Thyroid gland (tissue), 4 donors: ENCODE measurements around the gene PARD3. TPM values are rescaled to one million over a fixed set of nuclear protein-coding genes. Genes with fewer than 3 reads are reported as not detected.

Experiments
- DNase-seq, 2 donors: peaks; one replicate each; pipeline ENCODE4 v3.0.0-alpha.2; 2019
- H3K27ac ChIP-seq, 3 donors: fragments of 200-600 bp; sonication (generic); 1 replicate in 2 of 3; 2 replicates in 1 of 3; pipeline ENCODE4 v1.5.1; 2016 to 2019; ENCODE audit warnings: mild to moderate bottlenecking in 1 of 3, moderate library complexity in 1 of 3
- H3K27me3 ChIP-seq: fragments of 200-600 bp; sonication (generic); one replicate; pipeline ENCODE4 v1.5.1; 2019
- H3K36me3 ChIP-seq, 2 donors: fragments of 200-600 bp; sonication (generic); one replicate each; pipeline ENCODE4 v1.5.1; 2016 to 2019
- H3K4me1 ChIP-seq, 2 donors: fragments of 200-600 bp; sonication (generic); one replicate each; pipeline ENCODE4 v1.5.1; 2017 to 2019
- H3K4me3 ChIP-seq, 3 donors: fragments of 200-600 bp; sonication (generic); replicated peaks in 1 of 3; 1 replicate in 2 of 3; 2 replicates in 1 of 3; pipeline ENCODE4 v1.5.1; 2016; ENCODE audit warnings: mild to moderate bottlenecking in 1 of 3
- H3K9me3 ChIP-seq: fragments of 200-600 bp; sonication (generic); one replicate; pipeline ENCODE4 v1.5.1; 2017
- CTCF ChIP-seq, 6 experiments: fragments of 200-600 bp in 3 of 6; fragments of 450-650 bp in 3 of 6; sonication (generic) in 3 of 6; IDR thresholded peaks; one replicate each; pipeline ENCODE4 v1.5.1; 2016 to 2019; ENCODE audit warnings: antibody characterized with exemption in 6 of 6, mild to moderate bottlenecking in 2 of 6, inconsistent platforms in 1 of 6, moderate library complexity in 1 of 6
- POLR2A ChIP-seq, 2 donors: fragments of 450-650 bp; IDR thresholded peaks; one replicate each; pipeline ENCODE4 v1.6.1; 2017; ENCODE audit warnings: antibody characterized with exemption in 2 of 2, mild to moderate bottlenecking in 2 of 2, moderate library complexity in 1 of 2
- WGBS, 2 donors: methylation state at CpG; one replicate each; pipeline ENCODE4 v1.1.5; 2017; 5-methylcytosine and 5-hydroxymethylcytosine counted together
- intact Hi-C: fragments of 100-400 bp; cut with DNase I; formaldehyde crosslinking; loops from one replicate; pipeline ENCODE4 v1.15.1; 2023
- total RNA-seq, 4 donors: library from RNA; depleted of rRNA; stranded (reverse); fragments of >200 nt; gene quantifications; one replicate each; pipeline ENCODE4 v1.2.3, GENCODE V29; 2016

Gene PARD3
- total RNA-seq, 4 donors from 2014 or later = 48.6 to 88.4 (median 57.7) TPM

GRCh38 chr10:34121125-34121753 lies 693.9 kb downstream of the PARD3 start:
- Histone ChIP-seq H3K27ac (no peak overlapping the region), H3K4me1 (peaks cover 20 to 34% of the 10 kb centered on the region in 2 donors), H3K36me3 (no peaks in the 10 kb centered on the region), H3K9me3 (no peaks in the 10 kb centered on the region), H3K4me3 (no peak overlapping the region), H3K27me3 (no peaks in the 10 kb centered on the region)
- 85 to 88% methylated on average over 7 of the region's 7 CpGs for WGBS, 2 donors
- intact Hi-C loops = no loop called here
- no peak for TF ChIP-seq CTCF (IDR thresholded peaks at IDR 0.05)
- TF ChIP-seq POLR2A (IDR thresholded peaks at IDR 0.05) = no peak
- no peak for DNase-seq

GRCh38 chr10:34119456-34119855 lies 695.6 kb downstream of the PARD3 start:
- Histone ChIP-seq H3K4me1 (peaks cover 20 to 32% of the 10 kb centered on the region in 2 donors), H3K9me3 (no peaks in the 10 kb centered on the region), H3K27ac (no peak overlapping the region), H3K36me3 (no peaks in the 10 kb centered on the region), H3K4me3 (no peak overlapping the region), H3K27me3 (no peaks in the 10 kb centered on the region)
- whole genome bisulfite sequencing, 2 donors = 84 to 89% methylated on average over 24 to 25 of the region's 25 CpGs
- DNase-seq = peak; percentile 16 to 36
- TF ChIP-seq CTCF (IDR thresholded peaks at IDR 0.05) = peak in 1 of 6 experiments; percentile 11
- no peak for TF ChIP-seq POLR2A (IDR thresholded peaks at IDR 0.05)
- intact Hi-C loops = no loop called here

GRCh38 chr10:34116681-34117271 lies 698.3 kb downstream of the PARD3 start:
- H3K4me1 ChIP-seq = peaks cover 13 to 22% of the 10 kb centered on the region in 2 donors
- DNase-seq = peak; percentile 18 to 20
- no peaks in the 10 kb centered on the region for H3K36me3 ChIP-seq
- no peak overlapping the region for H3K4me3 ChIP-seq
- H3K27me3 ChIP-seq = no peaks in the 10 kb centered on the region
- H3K27ac ChIP-seq = no peak overlapping the region
- 52 to 56% methylated on average over 16 of the region's 16 CpGs for WGBS, 2 donors
- intact Hi-C loops = no loop called here
- no peaks in the 10 kb centered on the region for H3K9me3 ChIP-seq
- no peak for TF ChIP-seq CTCF (IDR thresholded peaks at IDR 0.05)

GRCh38 chr10:34116220-34116641 lies 698.9 kb downstream of the PARD3 start:
- DNase-seq = peak; percentile 13 to 31
- intact Hi-C loops = no loop called here
- H3K4me1 ChIP-seq = peaks cover 8 to 17% of the 10 kb centered on the region in 2 donors
- no peaks in the 10 kb centered on the region for H3K27me3 ChIP-seq
- WGBS, 2 donors = 29 to 33% methylated on average over 6 of the region's 6 CpGs
- no peak overlapping the region for H3K4me3 ChIP-seq
- H3K27ac ChIP-seq = no peak overlapping the region
- no peaks in the 10 kb centered on the region for H3K36me3 ChIP-seq
- no peaks in the 10 kb centered on the region for H3K9me3 ChIP-seq
- TF ChIP-seq POLR2A (IDR thresholded peaks at IDR 0.05) = no peak
- peak in 1 of 6 experiments; percentile 19 for TF ChIP-seq CTCF (IDR thresholded peaks at IDR 0.05)

GRCh38 chr10:34114914-34115313 lies 700.2 kb downstream of the PARD3 start:
- no peak overlapping the region for H3K4me3 ChIP-seq
- H3K27ac ChIP-seq = no peak overlapping the region
- H3K36me3 ChIP-seq = peaks cover 0 to 7% of the 10 kb centered on the region in 2 donors
- TF ChIP-seq POLR2A (IDR thresholded peaks at IDR 0.05) (no peak), CTCF (IDR thresholded peaks at IDR 0.05) (no peak)
- peaks cover 6 to 16% of the 10 kb centered on the region in 2 donors for H3K4me1 ChIP-seq
- WGBS, 2 donors = 91 to 92% methylated on average over 10 of the region's 10 CpGs
- H3K9me3 ChIP-seq = no peaks in the 10 kb centered on the region
- no peak for DNase-seq
- intact Hi-C loops = no loop called here
- no peaks in the 10 kb centered on the region for H3K27me3 ChIP-seq
